RWPE2 (cell line): Measurements from ENCODE around the gene SHE.

Experiments
- ATAC-seq: fragments of 200-7000 bp; cut with Tn5 transposase; 3 replicates; pipeline ENCODE4 v1.9.1; 2021; ENCODE audit warnings: low read depth
- DNase-seq: peaks from one replicate; pipeline ENCODE4 v3.0.0-alpha.2; 2020; ENCODE audit warnings: low spot score
- H3K27ac ChIP-seq: fragments of 450-650 bp; 2 replicates; pipeline ENCODE4 v1.5.1; 2017; ENCODE audit warnings: mild to moderate bottlenecking; ENCODE audit not compliant: poor library complexity, severe bottlenecking
- H3K27me3 ChIP-seq: fragments of 250-450 bp; sonication (Bioruptor Pico); 2 replicates; pipeline ENCODE4 v1.5.1; 2021; ENCODE audit warnings: mild to moderate bottlenecking, moderate library complexity; ENCODE audit not compliant: insufficient read depth, poor library complexity, severe bottlenecking
- H3K36me3 ChIP-seq: fragments of 250-450 bp; sonication (Bioruptor Pico); 2 replicates; pipeline ENCODE4 v1.5.1; 2020; ENCODE audit warnings: low read depth, mild to moderate bottlenecking, moderate library complexity
- H3K4me1 ChIP-seq: fragments of 250-450 bp; sonication (Bioruptor Pico); 2 replicates; pipeline ENCODE4 v1.5.1; 2021; ENCODE audit warnings: mild to moderate bottlenecking, moderate library complexity; ENCODE audit not compliant: insufficient read depth, poor library complexity, severe bottlenecking
- H3K4me3 ChIP-seq: fragments of 250-450 bp; sonication (Bioruptor Pico); 2 replicates; pipeline ENCODE4 v1.5.1; 2021; ENCODE audit warnings: mild to moderate bottlenecking, moderate library complexity; ENCODE audit not compliant: severe bottlenecking
- H3K9me3 ChIP-seq: fragments of 250-450 bp; sonication (Bioruptor Pico); 2 replicates; pipeline ENCODE4 v1.5.1; 2021; ENCODE audit warnings: mild to moderate bottlenecking, moderate library complexity; ENCODE audit not compliant: severe bottlenecking
- TF ChIP-seq, protein P1 (sequence below): fragments of 450-650 bp; IDR thresholded peaks from one replicate; pipeline ENCODE4 v1.5.1; 2017; ENCODE audit warnings: mild to moderate bottlenecking, moderate library complexity; ENCODE audit not compliant: poor library complexity, severe bottlenecking

The SHE gene

GRCh38 chr1:154474802-154475201 lies 27.4 kb downstream of the SHE start:
- no peak overlapping the region for H3K4me3 ChIP-seq
- no peaks in the 10 kb centered on the region for H3K9me3 ChIP-seq

DNA sequence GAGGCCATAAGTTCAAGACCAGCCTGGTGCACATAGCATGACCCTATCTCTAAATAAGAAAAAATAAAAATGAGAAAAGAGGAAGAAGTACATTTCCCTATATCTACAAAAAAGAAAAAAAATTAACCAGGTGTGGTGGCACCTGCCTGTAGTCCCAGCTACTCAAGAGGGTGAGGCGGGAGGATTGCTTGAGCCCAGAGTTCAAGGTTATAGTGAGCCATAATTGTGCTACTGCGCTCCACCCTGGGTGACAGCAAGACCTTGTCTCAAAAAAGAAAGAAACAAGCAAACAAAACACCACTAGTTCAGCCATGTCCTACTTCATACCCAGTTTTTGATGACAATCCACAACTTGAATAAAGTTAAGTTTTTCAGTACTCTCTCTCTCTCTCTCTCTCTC lies 30.9 kb downstream of the SHE start:
- ATAC-seq, result no peak
- DNase-seq, result no peak
- no peak overlapping the region for H3K4me3 ChIP-seq
- peaks cover 7% of the 10 kb centered on the region for H3K4me1 ChIP-seq
- no peaks in the 10 kb centered on the region for H3K9me3 ChIP-seq
- H3K27me3 ChIP-seq, result no peaks in the 10 kb centered on the region
- no peaks in the 10 kb centered on the region for H3K36me3 ChIP-seq
- no peak overlapping the region for H3K27ac ChIP-seq
- TF ChIP-seq, protein P1, sequence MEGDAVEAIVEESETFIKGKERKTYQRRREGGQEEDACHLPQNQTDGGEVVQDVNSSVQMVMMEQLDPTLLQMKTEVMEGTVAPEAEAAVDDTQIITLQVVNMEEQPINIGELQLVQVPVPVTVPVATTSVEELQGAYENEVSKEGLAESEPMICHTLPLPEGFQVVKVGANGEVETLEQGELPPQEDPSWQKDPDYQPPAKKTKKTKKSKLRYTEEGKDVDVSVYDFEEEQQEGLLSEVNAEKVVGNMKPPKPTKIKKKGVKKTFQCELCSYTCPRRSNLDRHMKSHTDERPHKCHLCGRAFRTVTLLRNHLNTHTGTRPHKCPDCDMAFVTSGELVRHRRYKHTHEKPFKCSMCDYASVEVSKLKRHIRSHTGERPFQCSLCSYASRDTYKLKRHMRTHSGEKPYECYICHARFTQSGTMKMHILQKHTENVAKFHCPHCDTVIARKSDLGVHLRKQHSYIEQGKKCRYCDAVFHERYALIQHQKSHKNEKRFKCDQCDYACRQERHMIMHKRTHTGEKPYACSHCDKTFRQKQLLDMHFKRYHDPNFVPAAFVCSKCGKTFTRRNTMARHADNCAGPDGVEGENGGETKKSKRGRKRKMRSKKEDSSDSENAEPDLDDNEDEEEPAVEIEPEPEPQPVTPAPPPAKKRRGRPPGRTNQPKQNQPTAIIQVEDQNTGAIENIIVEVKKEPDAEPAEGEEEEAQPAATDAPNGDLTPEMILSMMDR, result no peak

More at GRCh38 chr1:154474802-154475201, 27.4 kb downstream of the SHE start:
- TF ChIP-seq, protein P1, result no peak
- Histone ChIP-seq H3K36me3 (no peaks in the 10 kb centered on the region), H3K27ac (peak overlapping the region; percentile 57), H3K27me3 (no peaks in the 10 kb centered on the region), H3K4me1 (peaks cover 16% of the 10 kb centered on the region)
- ATAC-seq (peak; percentile 52), DNase-seq (no peak)

DNA sequence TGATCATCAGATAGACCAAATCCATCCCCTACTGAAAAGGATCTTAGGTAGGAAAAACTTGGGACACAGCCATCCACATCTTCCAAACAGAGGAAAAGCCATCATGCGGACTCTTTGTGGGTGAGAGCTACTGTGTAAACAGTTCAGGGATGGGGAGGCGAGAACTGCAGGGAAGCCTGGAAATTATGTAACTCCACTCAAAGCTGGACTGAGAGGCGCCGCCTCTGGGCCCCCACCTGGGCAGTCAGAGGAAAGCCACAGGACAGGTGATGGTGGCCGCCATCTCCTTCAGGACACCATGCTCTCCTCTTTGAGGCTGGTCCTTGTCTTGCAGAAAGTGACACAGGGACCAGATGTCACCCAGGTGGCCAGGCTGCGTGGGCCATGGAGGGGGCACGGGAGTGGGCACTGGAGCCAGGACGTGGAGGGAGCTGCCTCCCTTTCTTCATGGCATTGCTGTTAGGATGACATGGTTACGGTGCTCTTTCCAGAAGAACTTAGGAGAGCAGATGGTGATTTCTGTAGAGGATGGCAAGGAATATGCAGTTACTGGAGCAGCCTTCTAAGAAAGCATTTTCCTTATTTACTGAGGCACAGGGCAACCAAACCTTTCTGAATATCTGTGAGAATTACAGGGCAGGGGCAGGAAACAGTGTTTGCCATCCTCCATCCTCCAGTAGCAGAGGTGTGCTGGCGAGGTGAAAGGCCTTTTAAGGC lies 32.2 kb downstream of the SHE start:
- peaks cover 6% of the 10 kb centered on the region for H3K4me1 ChIP-seq
- no peak overlapping the region for H3K4me3 ChIP-seq
- DNase-seq, result no peak
- TF ChIP-seq, protein P1, result no peak
- H3K9me3 ChIP-seq, result no peaks in the 10 kb centered on the region
- no peaks in the 10 kb centered on the region for H3K36me3 ChIP-seq
- no peak for ATAC-seq
- H3K27me3 ChIP-seq, result no peaks in the 10 kb centered on the region
- H3K27ac ChIP-seq, result no peak overlapping the region

- Histone ChIP-seq H3K36me3 (no peaks in the 10 kb centered on the region), H3K4me1 (no peaks in the 10 kb centered on the region), H3K9me3 (no peaks in the 10 kb centered on the region), H3K27me3 (no peaks in the 10 kb centered on the region), H3K27ac (no peak overlapping the region), H3K4me3 (no peak overlapping the region)
- ATAC-seq (no peak), DNase-seq (no peak)
- TF ChIP-seq, protein P1, result no peak
These were observed 33.5 kb downstream of the SHE start for GRCh38 chr1:154468535-154469250.
